ENCODE results near the gene SKOR2. TPM values are rescaled to one million over a fixed set of nuclear protein-coding genes. Genes with fewer than 3 reads are reported as not detected.
A peak's percentile ranks its signal among the peaks of the same experiment; 100 is the strongest.

The SKOR2 gene
- total and polyA plus RNA-seq, 9 of the 15 experiments (the other 6 are each of a cell fraction or from before 2014, with no cell fraction given): not detected

GRCh38 chr18:47204908-47205522 is 46.4 kb downstream of the SKOR2 start (continued):
- TF ChIP-seq ELF1 (tag; IDR thresholded peaks at IDR 0.05) (no peak), ZNF444 (CRISPR knock-in tag; IDR thresholded peaks at IDR 0.05) (no peak), REST (IDR thresholded peaks at IDR 0.05; ENCODE audit: borderline replicate concordance) (peak; percentile 69), REST (CRISPR knock-in tag; IDR thresholded peaks at IDR 0.05; ENCODE audit: low read depth) (no peak), CTCF (IDR thresholded peaks at IDR 0.05 in 2 of 3, conservative IDR thresholded peaks at IDR 0.05 in 1 of 3; ENCODE audit: insufficient read depth in 2 of 3, low read depth in 1 of 3, low read length in 3 of 3) (peak; percentile 67 to 82 (median 71)), KAT8 (IDR thresholded peaks at IDR 0.05; ENCODE audit: low read depth) (no peak), PTRF (tag; IDR thresholded peaks at IDR 0.05) (no peak), HMGN3 (IDR thresholded peaks at IDR 0.05; ENCODE audit: borderline replicate concordance, extremely low read depth, insufficient read length, low read depth, low read length) (no peak), SMC3 (conservative IDR thresholded peaks at IDR 0.05; ENCODE audit: insufficient read depth, low read depth, low read length) (peak; percentile 83), ZNF197 (CRISPR knock-in tag; IDR thresholded peaks at IDR 0.05; ENCODE audit: low read depth) (no peak), MEF2A (IDR thresholded peaks at IDR 0.05; ENCODE audit: control insufficient read depth, low read depth, low read length) (no peak)
